DND-41 (cell line): ENCODE measurements around the gene OR52R1.

ENCODE experiments used
- ATAC-seq: fragments of 200-7000 bp; cut with Tn5 transposase; 3 replicates; pipeline ENCODE4 v1.9.1; 2021; ENCODE audit warnings: low read depth; ENCODE audit not compliant: insufficient read depth
- DNase-seq: peaks from one replicate; pipeline ENCODE4 v3.0.0-alpha.2; 2020
- H2AFZ ChIP-seq: 2 replicates; pipeline ENCODE4 v1.6.0; 2012; ENCODE audit warnings: low read depth, low read length
- H3K27ac ChIP-seq: 2 replicates; pipeline ENCODE4 v1.5.1; 2012; ENCODE audit warnings: low read length, inconsistent platforms
- H3K27me3 ChIP-seq: fragments of 200-600 bp; sonication (generic); 2 replicates; pipeline ENCODE4 v1.6.0; 2012; ENCODE audit warnings: low read length, mild to moderate bottlenecking, inconsistent platforms; ENCODE audit not compliant: insufficient read depth, poor library complexity
- H3K36me3 ChIP-seq: 2 replicates; pipeline ENCODE4 v1.5.1; 2012; ENCODE audit warnings: low read length, inconsistent platforms; ENCODE audit not compliant: insufficient read depth
- H3K4me1 ChIP-seq: 2 replicates; pipeline ENCODE4 v1.5.1; 2012; ENCODE audit warnings: mild to moderate bottlenecking, low read length; ENCODE audit not compliant: insufficient read depth
- H3K4me2 ChIP-seq: 2 replicates; pipeline ENCODE4 v1.6.0; 2012; ENCODE audit warnings: mild to moderate bottlenecking, moderate library complexity, low read length, inconsistent platforms; ENCODE audit not compliant: insufficient read depth
- H3K4me3 ChIP-seq, 2 experiments: fragments of 200-600 bp in 1 of 2; shearing (Covaris generic) in 1 of 2; 2 replicates each; pipeline ENCODE4 v1.5.1; 2012 to 2016; ENCODE audit warnings: inconsistent platforms in 2 of 2, low read length in 2 of 2, mild to moderate bottlenecking in 2 of 2, low read depth in 1 of 2, moderate library complexity in 1 of 2
- H3K79me2 ChIP-seq: 2 replicates; pipeline ENCODE4 v1.6.0; 2012; ENCODE audit warnings: low read length, inconsistent platforms; ENCODE audit not compliant: insufficient read depth
- H3K9ac ChIP-seq: 2 replicates; pipeline ENCODE4 v1.6.0; 2012; ENCODE audit warnings: low read depth, mild to moderate bottlenecking, inconsistent platforms, low read length, moderate library complexity
- H3K9me3 ChIP-seq: 2 replicates; pipeline ENCODE4 v1.5.1; 2012; ENCODE audit warnings: low read length, moderate library complexity, mild to moderate bottlenecking, inconsistent platforms; ENCODE audit not compliant: insufficient read depth, severe bottlenecking
- H4K20me1 ChIP-seq: 2 replicates; pipeline ENCODE4 v1.6.0; 2012; ENCODE audit warnings: low read length; ENCODE audit not compliant: insufficient read depth
- EZH2 ChIP-seq: IDR thresholded peaks from 3 replicates; pipeline ENCODE4 v1.6.1; 2012; ENCODE audit warnings: borderline replicate concordance, low read depth, mild to moderate bottlenecking, moderate library complexity, low read length, inconsistent platforms; ENCODE audit not compliant: severe bottlenecking
- TF ChIP-seq, protein P1 (sequence below): IDR thresholded peaks from 2 replicates; pipeline ENCODE4 v1.5.1; 2012; ENCODE audit warnings: borderline replicate concordance, low read length, moderate library complexity, mild to moderate bottlenecking; ENCODE audit not compliant: poor library complexity, severe bottlenecking; ENCODE audit errors: extremely low read depth

The OR52R1 gene

DNA sequence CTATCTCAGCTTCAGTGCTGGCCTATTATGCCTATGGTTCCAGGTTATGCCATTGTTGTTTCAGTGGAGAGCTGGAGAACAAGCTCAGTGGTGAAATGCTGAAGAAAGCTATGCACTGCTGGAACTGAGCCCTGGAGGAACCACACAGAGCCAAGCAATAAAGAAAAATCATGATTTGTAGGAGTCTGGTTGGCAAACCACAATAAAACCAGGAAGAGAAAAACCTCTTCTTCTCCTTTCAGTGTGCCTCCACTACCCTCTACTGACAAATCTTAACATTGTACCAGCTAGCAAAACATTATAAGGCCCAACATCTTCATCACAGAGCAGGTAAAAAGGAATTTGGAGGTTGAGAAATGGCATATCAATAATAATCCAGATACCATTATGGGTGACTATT lies 22.2 kb upstream of the OR52R1 start:
- no peak overlapping the region for H3K27ac ChIP-seq
- no peak overlapping the region for H3K4me2 ChIP-seq
- H3K27me3 ChIP-seq: no peaks in the 10 kb centered on the region
- H3K36me3 ChIP-seq: no peaks in the 10 kb centered on the region
- H3K9me3 ChIP-seq: no peaks in the 10 kb centered on the region
- H3K79me2 ChIP-seq: no peaks in the 10 kb centered on the region
- no peaks in the 10 kb centered on the region for H3K4me1 ChIP-seq
- DNase-seq: no peak
- no peak for TF ChIP-seq EZH2
- TF ChIP-seq, protein P1, sequence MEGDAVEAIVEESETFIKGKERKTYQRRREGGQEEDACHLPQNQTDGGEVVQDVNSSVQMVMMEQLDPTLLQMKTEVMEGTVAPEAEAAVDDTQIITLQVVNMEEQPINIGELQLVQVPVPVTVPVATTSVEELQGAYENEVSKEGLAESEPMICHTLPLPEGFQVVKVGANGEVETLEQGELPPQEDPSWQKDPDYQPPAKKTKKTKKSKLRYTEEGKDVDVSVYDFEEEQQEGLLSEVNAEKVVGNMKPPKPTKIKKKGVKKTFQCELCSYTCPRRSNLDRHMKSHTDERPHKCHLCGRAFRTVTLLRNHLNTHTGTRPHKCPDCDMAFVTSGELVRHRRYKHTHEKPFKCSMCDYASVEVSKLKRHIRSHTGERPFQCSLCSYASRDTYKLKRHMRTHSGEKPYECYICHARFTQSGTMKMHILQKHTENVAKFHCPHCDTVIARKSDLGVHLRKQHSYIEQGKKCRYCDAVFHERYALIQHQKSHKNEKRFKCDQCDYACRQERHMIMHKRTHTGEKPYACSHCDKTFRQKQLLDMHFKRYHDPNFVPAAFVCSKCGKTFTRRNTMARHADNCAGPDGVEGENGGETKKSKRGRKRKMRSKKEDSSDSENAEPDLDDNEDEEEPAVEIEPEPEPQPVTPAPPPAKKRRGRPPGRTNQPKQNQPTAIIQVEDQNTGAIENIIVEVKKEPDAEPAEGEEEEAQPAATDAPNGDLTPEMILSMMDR: peak; percentile 22
- H3K4me3 ChIP-seq: no peak overlapping the region
- no peak overlapping the region for H2AFZ ChIP-seq
- H3K9ac ChIP-seq: no peak overlapping the region
- H4K20me1 ChIP-seq: no peaks in the 10 kb centered on the region
- ATAC-seq: no peak

DNA sequence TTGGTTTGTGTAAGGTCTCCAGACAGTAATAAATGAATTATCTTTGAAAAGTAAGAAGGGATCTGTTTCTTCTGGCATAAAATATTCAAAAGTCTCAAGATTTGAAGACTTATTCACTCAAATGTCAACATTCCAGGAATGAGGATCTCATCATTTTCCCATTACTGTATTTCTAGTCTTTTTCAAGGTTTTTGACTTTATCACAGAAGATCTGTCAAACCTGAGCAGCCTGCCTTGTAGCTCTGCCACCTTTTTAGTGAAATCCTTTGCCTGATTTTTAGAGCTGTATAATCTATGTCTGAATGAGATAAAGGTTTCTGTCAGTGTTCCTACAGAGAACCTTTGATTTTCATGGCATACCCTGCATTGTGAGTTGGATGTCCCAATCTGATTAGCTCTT lies 21.0 kb upstream of the OR52R1 start:
- DNase-seq: no peak
- Histone ChIP-seq H3K9ac (no peak overlapping the region), H3K79me2 (no peaks in the 10 kb centered on the region), H3K9me3 (no peaks in the 10 kb centered on the region), H3K4me3 (no peak overlapping the region), H4K20me1 (no peaks in the 10 kb centered on the region), H3K4me2 (no peak overlapping the region), H3K27me3 (no peaks in the 10 kb centered on the region), H2AFZ (no peak overlapping the region), H3K27ac (no peak overlapping the region), H3K4me1 (no peaks in the 10 kb centered on the region), H3K36me3 (no peaks in the 10 kb centered on the region)
- no peak for ATAC-seq
- no peak for TF ChIP-seq EZH2
- TF ChIP-seq, protein P1: no peak

DNA sequence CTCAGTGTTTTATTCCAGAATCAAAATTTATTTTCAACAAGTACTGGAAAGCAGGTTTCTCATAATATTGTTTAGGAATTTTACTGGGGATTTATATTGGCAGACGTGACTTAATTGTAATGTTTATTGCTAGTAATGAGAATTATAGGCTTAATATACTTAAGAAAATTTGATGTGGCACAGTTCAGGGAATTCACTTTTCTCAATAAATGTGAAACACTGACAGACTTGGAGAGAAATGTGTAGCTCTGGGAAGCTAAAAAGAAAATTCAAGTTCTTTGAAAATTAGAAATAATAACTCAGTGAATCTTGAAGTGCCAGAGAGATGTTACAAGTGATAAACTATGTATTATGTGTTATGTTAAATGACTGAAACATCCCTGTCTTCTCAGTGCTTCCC lies 16.8 kb upstream of the OR52R1 start, which contains the start of gene OR51F2:
Gene OR51F2 (plus strand): TSS at position 301 of the 400 bp plus-strand sequence. CDS start 101 bp downstream, outside the sequence.
- H3K9ac ChIP-seq: no peak within 1 kb of the TSS
- no peaks in the 10 kb centered on the region for H3K36me3 ChIP-seq
- H3K79me2 ChIP-seq: no peaks in the 10 kb centered on the region
- H3K27ac ChIP-seq: no peak within 1 kb of the TSS
- no peaks in the 10 kb centered on the region for H3K4me1 ChIP-seq
- DNase-seq (no peak), ATAC-seq (no peak)
- H3K9me3 ChIP-seq: no peaks in the 10 kb centered on the region
- no peak for TF ChIP-seq EZH2
- TF ChIP-seq, protein P1: no peak
- no peaks in the 10 kb centered on the region for H4K20me1 ChIP-seq
- no peak within 1 kb of the TSS for H2AFZ ChIP-seq
- no peaks in the 10 kb centered on the region for H3K27me3 ChIP-seq
- H3K4me2 ChIP-seq: no peak within 1 kb of the TSS
- no peak within 1 kb of the TSS for H3K4me3 ChIP-seq

DNA sequence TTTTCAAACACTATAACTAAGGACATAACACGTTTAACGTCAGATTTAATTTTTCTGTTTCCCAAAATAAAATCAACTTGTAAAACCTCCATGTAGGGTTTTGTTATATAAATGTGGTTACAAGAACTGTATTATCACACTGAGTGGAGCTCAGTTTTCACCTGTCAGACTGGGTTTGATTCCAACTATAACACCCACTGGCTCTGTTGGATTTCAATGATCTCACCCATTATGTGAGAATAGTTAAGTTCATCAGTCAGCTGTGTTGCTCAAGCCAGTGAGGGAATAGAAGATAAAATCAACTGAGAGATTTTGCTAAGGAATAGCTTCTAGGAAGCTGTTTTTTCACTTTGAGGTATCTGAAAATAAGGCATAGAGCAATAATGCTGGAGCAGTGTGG lies 5.1 kb upstream of the OR52R1 start:
- Histone ChIP-seq H3K36me3 (no peaks in the 10 kb centered on the region), H4K20me1 (no peaks in the 10 kb centered on the region), H3K9ac (no peak overlapping the region), H3K4me2 (no peak overlapping the region), H3K79me2 (no peaks in the 10 kb centered on the region), H2AFZ (no peak overlapping the region), H3K4me1 (no peaks in the 10 kb centered on the region), H3K4me3 (no peak overlapping the region), H3K27ac (no peak overlapping the region), H3K9me3 (no peaks in the 10 kb centered on the region), H3K27me3 (peaks cover 2% of the 10 kb centered on the region)
- ATAC-seq (no peak), DNase-seq (no peak)
- TF ChIP-seq EZH2: no peak
- TF ChIP-seq, protein P1: no peak
